ENCODE measurements around the gene MTHFR.

Gene MTHFR

DNA sequence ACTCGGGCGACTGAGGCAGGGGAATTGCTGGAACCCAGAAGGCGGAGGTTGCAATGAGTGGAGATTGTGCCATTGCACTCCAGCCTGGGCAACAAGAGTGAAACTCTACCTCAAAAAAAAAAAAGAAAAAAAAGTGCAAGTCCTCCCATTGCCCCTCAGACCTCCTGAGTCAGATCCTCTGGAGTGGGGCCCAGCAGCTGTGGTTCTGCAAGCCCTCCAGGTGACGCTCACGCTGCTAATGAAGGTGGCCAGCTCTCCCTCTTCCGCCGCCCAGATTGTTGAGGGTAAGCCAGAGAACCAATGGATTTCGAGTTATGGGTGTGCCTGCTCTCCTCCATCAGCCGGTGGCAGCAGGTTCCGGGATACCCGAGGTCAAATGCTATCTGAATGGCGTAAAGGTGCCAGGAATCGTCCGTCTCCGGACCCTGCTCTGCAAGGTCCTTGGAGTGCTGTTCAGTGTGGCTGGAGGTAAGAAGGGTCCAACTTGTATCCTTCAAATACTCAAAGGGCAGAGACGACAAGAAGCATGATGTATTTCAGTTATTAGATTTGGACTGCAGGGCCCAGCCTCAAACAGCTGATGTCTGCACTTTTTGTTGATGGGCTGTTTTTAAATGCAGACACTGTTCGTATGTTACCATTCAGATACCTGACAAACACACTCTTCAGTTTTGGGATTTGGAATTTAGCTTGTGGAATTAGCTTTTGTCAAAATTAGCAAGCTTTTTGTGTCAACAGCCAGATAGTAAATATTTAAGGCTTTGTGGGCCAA lies 17.8 kb upstream of the MTHFR start (continued):
- TF ChIP-seq, protein P1, sequence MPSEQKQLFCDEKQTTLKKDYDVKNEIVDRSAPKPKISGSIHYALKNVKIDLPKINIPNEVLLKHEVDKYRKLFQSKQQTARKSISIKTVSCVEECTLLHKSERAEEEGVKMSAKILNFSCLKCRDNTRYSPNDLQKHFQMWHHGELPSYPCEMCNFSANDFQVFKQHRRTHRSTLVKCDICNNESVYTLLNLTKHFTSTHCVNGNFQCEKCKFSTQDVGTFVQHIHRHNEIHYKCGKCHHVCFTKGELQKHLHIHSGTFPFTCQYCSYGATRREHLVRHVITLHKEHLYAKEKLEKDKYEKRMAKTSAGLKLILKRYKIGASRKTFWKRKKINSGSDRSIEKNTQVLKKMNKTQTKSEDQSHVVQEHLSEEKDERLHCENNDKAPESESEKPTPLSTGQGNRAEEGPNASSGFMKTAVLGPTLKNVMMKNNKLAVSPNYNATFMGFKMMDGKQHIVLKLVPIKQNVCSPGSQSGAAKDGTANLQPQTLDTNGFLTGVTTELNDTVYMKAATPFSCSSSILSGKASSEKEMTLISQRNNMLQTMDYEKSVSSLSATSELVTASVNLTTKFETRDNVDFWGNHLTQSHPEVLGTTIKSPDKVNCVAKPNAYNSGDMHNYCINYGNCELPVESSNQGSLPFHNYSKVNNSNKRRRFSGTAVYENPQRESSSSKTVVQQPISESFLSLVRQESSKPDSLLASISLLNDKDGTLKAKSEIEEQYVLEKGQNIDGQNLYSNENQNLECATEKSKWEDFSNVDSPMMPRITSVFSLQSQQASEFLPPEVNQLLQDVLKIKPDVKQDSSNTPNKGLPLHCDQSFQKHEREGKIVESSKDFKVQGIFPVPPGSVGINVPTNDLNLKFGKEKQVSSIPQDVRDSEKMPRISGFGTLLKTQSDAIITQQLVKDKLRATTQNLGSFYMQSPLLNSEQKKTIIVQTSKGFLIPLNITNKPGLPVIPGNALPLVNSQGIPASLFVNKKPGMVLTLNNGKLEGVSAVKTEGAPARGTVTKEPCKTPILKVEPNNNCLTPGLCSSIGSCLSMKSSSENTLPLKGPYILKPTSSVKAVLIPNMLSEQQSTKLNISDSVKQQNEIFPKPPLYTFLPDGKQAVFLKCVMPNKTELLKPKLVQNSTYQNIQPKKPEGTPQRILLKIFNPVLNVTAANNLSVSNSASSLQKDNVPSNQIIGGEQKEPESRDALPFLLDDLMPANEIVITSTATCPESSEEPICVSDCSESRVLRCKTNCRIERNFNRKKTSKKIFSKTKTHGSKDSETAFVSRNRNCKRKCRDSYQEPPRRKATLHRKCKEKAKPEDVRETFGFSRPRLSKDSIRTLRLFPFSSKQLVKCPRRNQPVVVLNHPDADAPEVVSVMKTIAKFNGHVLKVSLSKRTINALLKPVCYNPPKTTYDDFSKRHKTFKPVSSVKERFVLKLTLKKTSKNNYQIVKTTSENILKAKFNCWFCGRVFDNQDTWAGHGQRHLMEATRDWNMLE (tag by site-specific recombination; conservative IDR thresholded peaks at IDR 0.05; ENCODE audit: low read depth), result no peak
- TF ChIP-seq ZSCAN16 (tag by site-specific recombination; IDR thresholded peaks at IDR 0.05) (no peak), FEZF1 (tag by site-specific recombination; IDR thresholded peaks at IDR 0.05) (no peak), ZNF311 (tag by site-specific recombination; IDR thresholded peaks at IDR 0.05; ENCODE audit: borderline replicate concordance) (no peak), ZNF580 (tag by site-specific recombination; IDR thresholded peaks at IDR 0.05) (no peak), BCL11A (tag by site-specific recombination; IDR thresholded peaks at IDR 0.05; ENCODE audit: low read depth) (no peak), ZNF174 (tag by site-specific recombination; IDR thresholded peaks at IDR 0.05) (no peak), ZNF768 (tag by site-specific recombination; IDR thresholded peaks at IDR 0.05) (no peak)
- TF ChIP-seq, protein P2, sequence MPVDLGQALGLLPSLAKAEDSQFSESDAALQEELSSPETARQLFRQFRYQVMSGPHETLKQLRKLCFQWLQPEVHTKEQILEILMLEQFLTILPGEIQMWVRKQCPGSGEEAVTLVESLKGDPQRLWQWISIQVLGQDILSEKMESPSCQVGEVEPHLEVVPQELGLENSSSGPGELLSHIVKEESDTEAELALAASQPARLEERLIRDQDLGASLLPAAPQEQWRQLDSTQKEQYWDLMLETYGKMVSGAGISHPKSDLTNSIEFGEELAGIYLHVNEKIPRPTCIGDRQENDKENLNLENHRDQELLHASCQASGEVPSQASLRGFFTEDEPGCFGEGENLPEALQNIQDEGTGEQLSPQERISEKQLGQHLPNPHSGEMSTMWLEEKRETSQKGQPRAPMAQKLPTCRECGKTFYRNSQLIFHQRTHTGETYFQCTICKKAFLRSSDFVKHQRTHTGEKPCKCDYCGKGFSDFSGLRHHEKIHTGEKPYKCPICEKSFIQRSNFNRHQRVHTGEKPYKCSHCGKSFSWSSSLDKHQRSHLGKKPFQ (tag by site-specific recombination; IDR thresholded peaks at IDR 0.05), result no peak

- POLR2A ChIA-PET, result interaction anchor here (0.6 to 0.9 kb wide), 2 partner anchors 16 to 87 kb away, joined by 3 to 5 read pairs; partner anchors contain the start of genes CLCN6 and MTHFR
- H3K4me1 ChIP-seq (ENCODE audit: control insufficient read depth, insufficient read depth, low read length), result no peaks in the 10 kb centered on the region
- TF ChIP-seq ZFP3 (tag by site-specific recombination; IDR thresholded peaks at IDR 0.05; ENCODE audit: low read depth) (no peak), ZNF560 (tag by site-specific recombination; IDR thresholded peaks at IDR 0.05; ENCODE audit: borderline replicate concordance) (no peak), ZNF223 (tag by site-specific recombination; IDR thresholded peaks at IDR 0.05) (no peak), HOXA7 (CRISPR knock-in tag; IDR thresholded peaks at IDR 0.05; ENCODE audit: borderline replicate concordance) (no peak), ZBTB17 (tag by site-specific recombination; IDR thresholded peaks at IDR 0.05) (no peak), ZNF658 (tag by site-specific recombination; IDR thresholded peaks at IDR 0.05) (no peak), ZNF704 (tag by site-specific recombination; IDR thresholded peaks at IDR 0.05) (no peak), HOXD13 (CRISPR knock-in tag; IDR thresholded peaks at IDR 0.05; ENCODE audit: borderline replicate concordance) (no peak)
- TF ChIP-seq, protein P3, sequence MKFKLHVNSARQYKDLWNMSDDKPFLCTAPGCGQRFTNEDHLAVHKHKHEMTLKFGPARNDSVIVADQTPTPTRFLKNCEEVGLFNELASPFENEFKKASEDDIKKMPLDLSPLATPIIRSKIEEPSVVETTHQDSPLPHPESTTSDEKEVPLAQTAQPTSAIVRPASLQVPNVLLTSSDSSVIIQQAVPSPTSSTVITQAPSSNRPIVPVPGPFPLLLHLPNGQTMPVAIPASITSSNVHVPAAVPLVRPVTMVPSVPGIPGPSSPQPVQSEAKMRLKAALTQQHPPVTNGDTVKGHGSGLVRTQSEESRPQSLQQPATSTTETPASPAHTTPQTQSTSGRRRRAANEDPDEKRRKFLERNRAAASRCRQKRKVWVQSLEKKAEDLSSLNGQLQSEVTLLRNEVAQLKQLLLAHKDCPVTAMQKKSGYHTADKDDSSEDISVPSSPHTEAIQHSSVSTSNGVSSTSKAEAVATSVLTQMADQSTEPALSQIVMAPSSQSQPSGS (tag by site-specific recombination; IDR thresholded peaks at IDR 0.05; ENCODE audit: low read depth), result no peak
These were observed 16.3 kb upstream of the MTHFR start for GRCh38 chr1:11822091-11822490.

More at GRCh38 chr1:11822091-11822490, 16.3 kb upstream of the MTHFR start:
- Histone ChIP-seq H3K27ac (ENCODE audit: extremely low read depth, low read depth, low read length) (no peak overlapping the region), H3K36me3 (ENCODE audit: control insufficient read depth in 2 of 2, insufficient read depth in 1 of 2, low read length in 2 of 2) (peaks cover 24 to 88% of the 10 kb centered on the region in 2 experiments), H3K9me3 (ENCODE audit: control insufficient read depth, insufficient read depth, low read depth, low read length) (no peaks in the 10 kb centered on the region), H3K4me3 (ENCODE audit: low read depth, low read length) (no peak overlapping the region)
- CTCF ChIA-PET, result interaction anchor here (1.1 kb wide), 1 partner anchor 71 kb away, joined by 3 read pairs; no protein-coding TSS in a partner anchor

Measured in HEK293 (cell line).